ENCODE results near the gene YARS1.

Gene YARS1

DNA sequence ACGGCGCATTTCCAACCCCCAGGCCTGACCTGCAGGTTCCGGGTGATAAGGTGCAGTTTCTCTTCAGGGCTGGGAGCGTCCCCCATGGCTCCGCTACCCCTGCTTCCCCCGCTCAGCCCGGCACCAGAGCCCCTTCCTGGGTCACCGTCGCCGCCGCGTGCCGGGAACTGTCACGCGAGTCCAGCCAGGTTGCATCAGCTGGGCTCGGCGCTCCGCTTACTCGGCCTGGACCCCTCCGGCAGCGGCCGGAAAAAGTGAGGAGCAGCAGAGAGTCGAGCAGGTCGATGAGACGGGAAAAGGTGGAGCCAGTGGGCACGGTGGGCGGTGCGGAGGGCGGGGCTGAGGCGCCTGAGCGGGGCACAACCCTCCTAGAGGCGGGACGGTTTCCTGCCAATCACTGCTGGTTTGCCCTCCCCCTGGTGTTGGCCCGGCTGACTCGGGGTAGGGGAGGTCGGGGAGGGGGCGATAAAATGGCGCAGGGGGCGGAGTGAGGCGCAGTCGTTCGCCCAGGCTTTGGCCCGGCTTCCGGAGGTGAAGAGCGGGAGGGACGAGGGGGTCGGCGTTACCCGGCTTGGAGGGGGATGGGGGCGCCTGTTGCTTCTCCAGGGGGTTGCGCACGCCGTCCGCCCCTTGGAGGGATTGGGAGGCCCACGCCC, at the start of gene YARS1, which contains the start of gene S100PBP:
Gene YARS1, minus strand, starts transcription at position 200 of the 656 bp plus-strand sequence. Its CDS starts 114 bp downstream, at position 86.
Gene S100PBP, plus strand, starts transcription at position 495 of the 656 bp plus-strand sequence. CDS start 8,447 bp downstream, outside the sequence.
- TF ChIP-seq, protein P1, sequence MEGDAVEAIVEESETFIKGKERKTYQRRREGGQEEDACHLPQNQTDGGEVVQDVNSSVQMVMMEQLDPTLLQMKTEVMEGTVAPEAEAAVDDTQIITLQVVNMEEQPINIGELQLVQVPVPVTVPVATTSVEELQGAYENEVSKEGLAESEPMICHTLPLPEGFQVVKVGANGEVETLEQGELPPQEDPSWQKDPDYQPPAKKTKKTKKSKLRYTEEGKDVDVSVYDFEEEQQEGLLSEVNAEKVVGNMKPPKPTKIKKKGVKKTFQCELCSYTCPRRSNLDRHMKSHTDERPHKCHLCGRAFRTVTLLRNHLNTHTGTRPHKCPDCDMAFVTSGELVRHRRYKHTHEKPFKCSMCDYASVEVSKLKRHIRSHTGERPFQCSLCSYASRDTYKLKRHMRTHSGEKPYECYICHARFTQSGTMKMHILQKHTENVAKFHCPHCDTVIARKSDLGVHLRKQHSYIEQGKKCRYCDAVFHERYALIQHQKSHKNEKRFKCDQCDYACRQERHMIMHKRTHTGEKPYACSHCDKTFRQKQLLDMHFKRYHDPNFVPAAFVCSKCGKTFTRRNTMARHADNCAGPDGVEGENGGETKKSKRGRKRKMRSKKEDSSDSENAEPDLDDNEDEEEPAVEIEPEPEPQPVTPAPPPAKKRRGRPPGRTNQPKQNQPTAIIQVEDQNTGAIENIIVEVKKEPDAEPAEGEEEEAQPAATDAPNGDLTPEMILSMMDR (IDR thresholded peaks at IDR 0.05), result no peak
- no peak for TF ChIP-seq ZFX (IDR thresholded peaks at IDR 0.05; ENCODE audit: borderline replicate concordance)
- peak within 1 kb of the TSS; percentile 98 for H3K27ac ChIP-seq

DNA sequence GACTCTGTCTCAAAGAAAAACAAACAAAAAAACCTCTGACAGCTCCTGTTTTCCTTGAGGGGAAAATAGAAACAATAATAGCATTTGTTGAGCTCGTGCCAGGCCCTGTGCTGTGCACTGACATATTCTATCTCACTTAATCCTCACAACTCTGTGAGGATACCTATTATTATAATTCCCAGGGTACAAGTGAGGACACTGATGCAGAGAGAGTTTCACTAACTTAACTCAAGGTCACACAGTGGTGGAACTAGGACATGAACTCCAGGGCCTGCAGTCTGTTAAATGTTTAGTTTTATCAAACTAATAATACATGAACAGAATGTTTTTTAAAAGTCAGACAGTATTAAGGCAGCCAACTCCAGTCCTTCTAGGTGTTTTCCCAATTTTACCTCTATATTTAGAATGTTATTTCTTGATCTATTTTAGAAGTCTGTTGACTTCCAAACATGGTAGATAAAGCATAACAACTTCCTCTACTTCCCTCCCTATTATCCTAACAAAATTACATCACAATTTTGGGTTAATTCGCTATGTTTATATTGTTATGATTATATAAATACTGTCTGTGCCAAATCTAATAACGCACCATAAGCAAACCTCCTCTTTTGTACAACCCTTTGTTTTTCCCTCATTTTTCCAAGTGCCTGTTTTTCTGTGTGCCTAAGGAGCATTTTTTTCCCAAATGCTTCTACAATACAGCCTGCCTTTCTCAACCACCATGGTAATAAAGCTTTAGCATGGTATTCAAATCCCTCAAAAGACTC, 48.7 kb upstream of the YARS1 start:
- no peak overlapping the region for H3K27ac ChIP-seq

DNA sequence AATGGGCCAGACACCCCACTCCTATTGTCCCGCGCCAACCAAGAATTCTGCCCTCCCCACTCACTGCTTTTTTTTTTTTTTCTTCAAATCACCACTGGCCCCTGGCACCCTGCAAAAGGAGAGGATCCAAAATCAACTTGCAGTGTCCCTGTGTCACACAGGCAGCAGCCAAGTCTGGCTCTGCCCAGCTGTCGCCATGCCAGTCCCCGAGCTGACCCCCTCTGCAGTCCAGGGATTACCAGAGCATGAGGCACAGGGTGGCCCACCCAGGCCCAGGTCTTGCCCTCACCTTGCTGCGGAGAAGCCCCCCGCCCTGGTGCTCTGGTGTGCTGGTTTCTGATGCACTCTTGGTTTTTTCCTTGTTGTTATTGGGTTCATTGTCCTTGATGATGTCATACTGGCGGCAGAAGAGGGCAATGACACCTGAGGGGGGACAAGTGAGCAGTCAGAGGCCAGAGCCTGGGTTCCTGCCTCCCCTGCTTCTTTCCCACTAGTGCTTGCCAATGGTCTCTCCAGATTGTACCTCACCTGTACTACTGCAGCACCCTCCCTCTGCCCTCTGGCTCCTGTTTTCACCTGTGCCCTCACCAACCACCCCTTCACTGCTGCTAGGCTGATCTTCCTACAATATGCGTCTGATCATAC, 47.3 kb upstream of the YARS1 start:
- no peak overlapping the region for H3K27ac ChIP-seq

More for the DNA sequence above, 48.7 kb upstream of the YARS1 start:
- TF ChIP-seq, protein P1 (IDR thresholded peaks at IDR 0.05), result no peak
- no peak for TF ChIP-seq ZFX (IDR thresholded peaks at IDR 0.05; ENCODE audit: borderline replicate concordance)

DNA sequence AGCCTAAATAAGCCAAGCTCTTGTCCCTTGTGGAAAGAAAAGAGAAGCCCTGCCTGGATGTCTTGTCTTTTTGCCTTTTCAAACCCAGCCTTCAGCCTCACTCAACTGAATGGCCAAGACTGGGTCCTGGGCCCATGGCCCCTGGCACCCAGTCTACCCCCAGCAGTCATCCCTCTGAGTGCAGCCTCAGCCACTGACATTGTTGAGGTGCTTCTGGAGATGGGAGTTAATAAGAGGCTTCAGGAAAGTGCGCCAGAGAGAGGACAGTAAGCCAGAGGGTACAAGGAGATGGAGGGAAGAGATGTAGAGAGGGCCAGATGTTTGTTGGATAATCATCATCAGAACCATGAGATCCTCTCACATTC, 46.7 kb upstream of the YARS1 start:
- no peak for TF ChIP-seq ZFX (IDR thresholded peaks at IDR 0.05; ENCODE audit: borderline replicate concordance)
- TF ChIP-seq, protein P1 (IDR thresholded peaks at IDR 0.05), result no peak

More for the DNA sequence above, 47.3 kb upstream of the YARS1 start:
- TF ChIP-seq ZFX (IDR thresholded peaks at IDR 0.05; ENCODE audit: borderline replicate concordance), result no peak
- TF ChIP-seq, protein P1 (IDR thresholded peaks at IDR 0.05), result no peak

DNA sequence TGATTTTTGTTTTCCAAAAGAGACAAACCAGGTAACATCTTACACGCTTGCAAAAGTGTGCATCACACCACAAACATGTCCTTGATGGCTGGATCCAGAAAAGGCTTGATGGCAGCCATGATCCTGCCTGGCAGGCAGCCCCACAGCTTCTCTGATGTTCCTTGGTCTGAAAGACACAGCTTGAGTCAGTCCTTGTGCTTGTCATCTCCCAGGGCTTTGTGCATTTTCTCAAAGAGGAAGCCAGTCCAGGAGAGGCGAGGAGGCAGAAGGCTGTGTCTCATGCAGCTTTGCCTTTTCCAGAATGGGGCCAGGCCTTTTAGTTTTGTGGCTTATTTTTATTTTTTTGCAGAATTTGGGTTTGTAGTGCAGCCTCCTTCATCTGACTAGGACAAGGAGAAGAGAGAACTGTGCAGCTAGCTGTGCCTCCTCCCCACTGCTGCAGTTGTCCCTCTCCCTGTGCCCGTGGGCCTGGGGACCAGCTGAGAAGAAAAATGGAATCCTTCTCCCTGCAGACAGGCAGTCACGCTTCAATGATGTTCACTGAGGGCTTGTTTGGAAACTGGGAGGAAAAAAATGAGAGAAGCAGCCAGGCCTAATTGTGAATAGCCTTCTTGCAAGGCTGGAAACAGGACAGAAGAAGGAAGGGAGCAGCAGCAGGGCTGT, 46.2 kb upstream of the YARS1 start:
- H3K27ac ChIP-seq, result no peak overlapping the region
- no peak for TF ChIP-seq ZFX (IDR thresholded peaks at IDR 0.05; ENCODE audit: borderline replicate concordance)
- TF ChIP-seq, protein P1 (IDR thresholded peaks at IDR 0.05), result no peak

More for the DNA sequence above, 46.7 kb upstream of the YARS1 start:
- H3K27ac ChIP-seq, result no peak overlapping the region

DNA sequence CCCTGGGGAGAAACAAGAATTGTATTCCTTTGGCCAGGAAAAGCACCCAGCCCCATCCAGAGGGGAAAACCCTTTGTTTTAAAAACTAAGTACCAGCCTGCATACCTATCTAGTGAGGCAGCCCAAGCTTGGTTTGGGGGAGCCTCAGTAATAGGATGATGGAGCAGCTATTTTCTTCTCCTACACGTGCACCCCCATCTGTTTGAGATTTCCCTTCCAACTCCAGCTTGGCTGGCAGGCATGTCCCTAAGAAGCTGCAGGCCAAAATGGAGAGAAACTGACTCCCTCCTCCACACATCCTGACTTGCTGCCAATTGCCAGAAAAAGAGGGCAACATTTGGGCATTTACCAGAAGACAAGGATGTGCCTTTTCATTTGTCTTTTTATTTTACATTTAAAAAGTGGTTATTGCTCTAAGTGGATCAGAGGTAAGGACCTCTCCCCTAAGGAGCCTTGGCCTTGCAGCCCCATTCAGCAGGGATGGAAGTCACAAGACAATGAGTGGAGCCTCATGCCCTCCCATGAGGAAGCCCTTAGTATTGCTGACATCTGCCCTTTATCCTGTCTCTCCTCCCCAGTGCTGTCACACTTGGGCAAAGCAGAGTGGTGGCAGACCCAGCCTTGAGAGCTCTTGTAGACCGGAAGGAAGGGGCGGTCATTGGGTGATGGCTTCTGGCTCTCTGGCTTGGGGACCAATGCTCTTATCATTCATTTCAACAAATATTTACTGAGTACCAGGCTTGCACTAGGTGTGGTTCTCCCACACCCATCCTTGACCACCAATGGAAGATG, 44.9 kb upstream of the YARS1 start:
- H3K27ac ChIP-seq, result no peak overlapping the region
- TF ChIP-seq ZFX (IDR thresholded peaks at IDR 0.05; ENCODE audit: borderline replicate concordance), result no peak
- TF ChIP-seq, protein P1 (IDR thresholded peaks at IDR 0.05), result no peak

Data from 22Rv1 (cell line).